GM19468 (cell line): Measurements from ENCODE around the gene PLA2G2C.

Experiments used
- ATAC-seq: cut with Tn5 transposase; IDR thresholded peaks from one replicate; pipeline ENCODE4 v1.9.1; 2021; ENCODE audit warnings: mild to moderate bottlenecking, moderate library complexity, moderate number of reproducible peaks; ENCODE audit not compliant: unreplicated experiment; ENCODE audit errors: extremely low read depth

PLA2G2C gene

GRCh38 chr1:20210736-20211460 is 24.6 kb upstream of the PLA2G2C start:
- no peak for ATAC-seq

DNA sequence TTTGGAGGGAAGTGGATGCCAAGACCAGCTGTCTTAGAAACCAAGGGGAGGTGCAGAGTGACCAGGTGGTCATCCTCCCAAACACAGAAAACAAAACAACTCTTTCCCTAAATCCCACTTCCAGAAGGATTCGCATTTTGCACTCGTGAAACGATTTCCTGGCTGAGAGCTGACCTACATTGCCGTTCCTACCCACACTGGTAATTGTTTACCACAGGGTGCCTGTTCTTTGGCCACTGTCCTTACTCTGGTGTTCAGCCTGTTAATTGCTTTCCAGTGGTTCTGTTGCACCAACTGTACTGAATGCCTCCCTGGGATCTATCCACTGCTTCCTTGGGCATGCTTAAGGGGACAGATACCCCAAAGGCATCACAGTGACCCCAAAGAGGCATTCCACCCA is 23.2 kb upstream of the PLA2G2C start:
- no peak for ATAC-seq

DNA sequence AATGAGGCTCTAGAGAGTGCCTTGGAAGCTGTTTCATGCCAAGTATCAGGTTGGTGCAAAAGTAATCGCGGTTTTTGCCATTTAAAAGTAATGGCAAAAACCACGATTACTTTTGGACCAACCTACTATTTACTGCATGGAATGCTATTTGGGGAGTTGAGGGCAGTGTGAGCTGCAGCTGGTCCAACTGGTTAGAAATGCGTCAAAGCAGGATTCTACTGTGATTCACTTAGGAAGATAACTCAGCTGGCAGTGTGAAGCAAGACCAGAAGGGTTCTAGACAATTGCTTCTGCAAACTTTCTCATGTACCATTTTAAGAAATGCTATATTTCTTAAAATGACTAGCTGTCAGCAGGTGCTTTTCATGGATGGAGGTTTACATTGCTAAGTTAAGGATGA is 21.2 kb upstream of the PLA2G2C start:
- ATAC-seq = no peak

GRCh38 chr1:20202166-20202565 is 15.8 kb upstream of the PLA2G2C start:
- ATAC-seq = no peak

DNA sequence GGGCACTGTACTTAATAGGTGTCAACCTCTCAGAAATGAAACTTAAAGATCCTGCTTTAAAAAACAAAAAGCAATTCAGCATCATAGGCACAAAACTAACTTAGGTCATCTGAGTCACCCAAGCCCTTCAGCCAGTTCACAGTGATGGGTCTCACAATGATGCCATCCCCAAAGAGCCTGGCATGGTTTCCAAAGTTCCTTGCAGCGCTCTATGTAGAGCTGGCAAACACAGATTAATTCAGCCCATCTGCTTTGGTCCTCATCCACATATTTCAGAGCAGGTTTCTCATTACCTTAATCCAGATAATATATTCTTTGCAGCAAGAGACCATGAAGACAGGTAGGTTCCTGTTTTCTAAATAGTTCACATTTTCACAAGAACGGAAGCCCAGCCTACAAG is 14.6 kb upstream of the PLA2G2C start:
- no peak for ATAC-seq

DNA sequence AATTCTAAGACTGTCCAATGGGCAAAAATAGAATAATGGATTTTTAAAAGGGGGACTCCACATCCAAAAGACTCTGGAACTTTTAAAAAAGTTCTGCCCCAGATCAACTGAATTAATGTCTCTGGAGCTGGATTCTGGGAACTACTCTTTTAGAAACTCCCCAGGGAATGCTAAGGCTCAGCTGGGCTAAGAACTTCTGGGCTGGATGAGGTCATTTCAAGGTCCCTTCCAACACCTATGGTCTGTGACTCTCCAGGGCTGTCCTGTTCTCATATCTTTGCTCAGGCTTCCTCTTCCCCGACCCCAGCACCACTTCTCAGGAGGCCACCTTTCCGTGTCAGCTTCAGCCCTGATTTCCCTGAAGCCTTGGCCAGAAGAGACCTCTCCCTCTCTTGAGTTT is 13.5 kb upstream of the PLA2G2C start:
- ATAC-seq = no peak

- ATAC-seq = no peak
Observed at GRCh38 chr1:20199403-20199802, 13.1 kb upstream of the PLA2G2C start.

- ATAC-seq = no peak
Observed at GRCh38 chr1:20198918-20199317, 12.6 kb upstream of the PLA2G2C start.

GRCh38 chr1:20198296-20198695 is 12.0 kb upstream of the PLA2G2C start:
- no peak for ATAC-seq

GRCh38 chr1:20197329-20197791 is 11.0 kb upstream of the PLA2G2C start:
- no peak for ATAC-seq

- no peak for ATAC-seq
Observed at GRCh38 chr1:20195462-20195780, 9.1 kb upstream of the PLA2G2C start.

- ATAC-seq = no peak
Observed at GRCh38 chr1:20194757-20195461, 8.6 kb upstream of the PLA2G2C start.

GRCh38 chr1:20194224-20194623 is 7.9 kb upstream of the PLA2G2C start:
- ATAC-seq = no peak

GRCh38 chr1:20192871-20193411 is 6.6 kb upstream of the PLA2G2C start:
- ATAC-seq = no peak

GRCh38 chr1:20192364-20192763 is 6.0 kb upstream of the PLA2G2C start:
- ATAC-seq = no peak

DNA sequence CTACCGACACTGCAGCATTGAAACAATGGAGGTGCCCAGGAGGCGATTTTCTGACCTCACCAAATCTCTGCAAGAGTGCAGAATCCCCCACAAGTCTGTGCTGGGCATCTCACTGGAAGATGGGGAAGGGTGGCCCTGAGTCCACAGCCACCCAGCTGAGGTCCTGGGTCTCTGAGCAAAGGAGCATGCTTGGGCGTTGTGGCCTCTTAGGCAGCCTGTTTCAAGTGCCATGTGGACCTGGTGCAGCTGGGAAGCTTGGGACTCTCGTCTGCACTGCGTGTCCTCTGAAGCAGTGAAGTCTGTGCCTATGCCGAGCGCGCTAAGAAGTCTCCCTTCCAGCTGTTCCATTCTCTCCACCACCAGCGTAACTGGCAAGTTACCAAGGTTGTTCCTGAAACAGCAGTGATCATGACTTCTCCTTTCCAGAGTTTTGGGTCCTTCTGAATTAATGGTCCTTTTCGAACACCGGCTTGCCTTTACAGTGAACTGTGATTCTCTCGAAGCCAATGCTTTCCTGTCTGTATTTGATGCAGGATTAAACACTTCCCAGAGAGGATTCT is 5.0 kb upstream of the PLA2G2C start:
- no peak for ATAC-seq

DNA sequence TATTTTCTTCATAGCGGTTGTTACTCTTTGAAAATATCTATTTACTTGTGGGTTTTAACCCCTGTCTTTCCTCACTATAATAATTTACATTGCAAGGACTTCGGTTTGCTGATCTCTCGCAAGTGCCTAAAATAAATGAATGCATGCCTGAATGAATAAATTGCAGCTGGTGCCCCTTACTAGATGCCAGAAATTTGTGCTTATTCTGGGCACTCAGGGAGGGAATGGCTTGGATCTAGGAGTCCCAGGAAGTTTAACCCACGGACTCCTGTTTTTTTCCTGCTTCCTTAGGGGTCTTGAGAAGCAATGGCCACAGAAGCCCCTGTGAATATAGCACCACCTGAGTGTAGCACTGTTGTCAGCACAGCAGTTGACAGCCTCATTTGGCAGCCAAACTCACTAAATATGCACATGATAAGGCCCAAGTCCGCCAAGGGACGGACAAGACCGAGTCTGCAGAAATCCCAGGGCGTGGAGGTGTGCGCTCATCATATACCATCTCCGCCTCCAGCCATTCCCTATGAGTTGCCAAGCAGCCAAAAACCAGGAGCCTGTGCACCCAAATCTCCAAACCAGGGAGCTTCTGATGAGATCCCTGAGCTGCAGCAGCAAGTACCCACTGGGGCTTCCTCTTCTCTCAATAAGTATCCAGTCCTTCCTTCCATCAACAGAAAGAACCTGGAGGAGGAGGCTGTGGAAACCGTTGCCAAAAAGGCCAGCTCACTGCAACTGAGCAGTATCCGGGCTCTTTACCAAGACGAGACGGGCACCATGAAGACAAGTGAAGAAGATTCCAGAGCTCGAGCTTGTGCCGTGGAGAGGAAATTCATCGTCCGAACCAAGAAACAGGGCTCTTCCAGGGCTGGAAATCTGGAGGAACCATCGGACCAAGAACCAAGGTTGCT is 4.2 kb upstream of the PLA2G2C start:
- ATAC-seq = no peak

- ATAC-seq = no peak
Observed at GRCh38 chr1:20189664-20190063, 3.3 kb upstream of the PLA2G2C start.

DNA sequence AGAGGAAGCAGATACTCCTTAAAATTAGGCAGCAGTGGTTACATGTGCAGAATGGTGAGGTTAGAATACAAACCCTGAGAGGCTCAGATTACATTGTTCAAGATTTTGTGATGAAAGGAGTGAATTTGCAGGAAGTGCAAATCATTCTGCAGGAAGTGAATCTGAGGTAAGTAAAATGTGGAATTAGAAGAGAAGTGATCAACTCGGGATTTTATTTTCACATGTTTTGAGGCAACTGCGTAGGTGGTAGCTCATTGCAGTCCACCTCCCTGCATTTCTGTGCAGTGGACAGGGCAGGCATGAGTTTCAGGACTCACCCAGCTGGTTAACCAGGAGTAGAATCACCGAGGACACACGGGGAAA is 2.1 kb upstream of the PLA2G2C start:
- ATAC-seq = no peak

DNA sequence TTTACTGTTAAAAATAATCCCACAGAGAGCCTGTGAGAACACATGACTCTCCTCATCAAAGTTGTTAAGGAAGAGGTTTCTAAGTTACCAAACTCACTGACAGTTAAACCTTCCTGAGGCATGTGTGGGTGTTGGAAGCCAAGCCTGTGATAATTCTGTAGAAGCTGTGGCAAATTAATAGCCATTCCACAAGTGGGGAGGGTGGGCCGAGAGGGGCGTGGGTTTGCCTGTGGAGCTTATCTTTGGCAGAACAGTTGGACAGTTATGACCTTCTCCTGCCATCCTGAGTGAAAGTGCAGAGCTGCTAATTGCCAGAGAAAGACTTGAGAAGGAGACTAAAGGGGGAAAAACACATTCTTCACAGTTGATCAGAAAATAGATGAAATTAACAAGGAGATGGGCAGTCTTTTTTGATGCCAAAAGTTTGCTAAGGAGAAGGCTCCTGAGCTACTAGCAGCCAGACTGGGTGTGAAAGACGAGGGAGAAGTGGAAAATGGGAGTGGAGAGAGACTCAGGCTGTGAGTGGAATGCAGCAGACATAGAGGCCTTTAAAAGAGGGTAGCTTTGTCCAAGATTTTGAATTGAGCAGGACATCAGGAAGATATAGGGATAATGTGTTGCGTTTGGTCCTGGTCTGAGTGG is 1.6 kb upstream of the PLA2G2C start:
- no peak for ATAC-seq
